Activated CD8-positive, alpha-beta memory T cell treated with anti-CD3 and anti-CD28 coated beads, Interleukin-2, amount 10 ng/mL, durations not matched to agents 7 days and 5 days (primary cell): ENCODE results near the gene RFX2. TPM values are rescaled to one million over a fixed set of nuclear protein-coding genes. Genes with fewer than 3 reads are reported as not detected.

Experiments
- ATAC-seq: fragments of 150-1000 bp; cut with Tn5 transposase; one replicate; pipeline ENCODE4 v1.10.0; 2021; ENCODE audit warnings: moderate library complexity
- CTCF ChIA-PET: fragments of 350-600 bp; sonication (Branson Sonifier 250); formaldehyde crosslinking; loops from one replicate; lab custom pipeline; 2021; ENCODE audit warnings: antibody characterized with exemption; lab: Charles Lee
- DNase-seq: peaks from one replicate; pipeline ENCODE4 v3.0.0-alpha.2; 2020
- H3K27ac Mint-ChIP-seq: one replicate; pipeline ENCODE4 v1.8.0; 2021; ENCODE audit warnings: mild to moderate bottlenecking, mixed read lengths
- H3K27me3 Mint-ChIP-seq: one replicate; pipeline ENCODE4 v1.8.0; 2021; ENCODE audit warnings: mixed read lengths
- H3K36me3 Mint-ChIP-seq: one replicate; pipeline ENCODE4 v1.8.0; 2021; ENCODE audit warnings: mild to moderate bottlenecking, mixed read lengths
- H3K4me1 Mint-ChIP-seq: one replicate; pipeline ENCODE4 v1.8.0; 2021; ENCODE audit warnings: mixed read lengths
- H3K4me3 Mint-ChIP-seq: one replicate; pipeline ENCODE4 v1.8.0; 2021; ENCODE audit warnings: mild to moderate bottlenecking, moderate library complexity, mixed read lengths
- H3K9me3 Mint-ChIP-seq: one replicate; pipeline ENCODE4 v1.8.0; 2022; ENCODE audit warnings: low read depth, mixed read lengths
- total RNA-seq, 2 experiments: library from RNA; stranded (reverse); gene quantifications; one replicate each; pipeline ENCODE4 v1.2.3, GENCODE V29; 2021

Gene RFX2
- total RNA-seq, 2 experiments from 2014 or later, result 9.8 to 11.7 TPM

DNA sequence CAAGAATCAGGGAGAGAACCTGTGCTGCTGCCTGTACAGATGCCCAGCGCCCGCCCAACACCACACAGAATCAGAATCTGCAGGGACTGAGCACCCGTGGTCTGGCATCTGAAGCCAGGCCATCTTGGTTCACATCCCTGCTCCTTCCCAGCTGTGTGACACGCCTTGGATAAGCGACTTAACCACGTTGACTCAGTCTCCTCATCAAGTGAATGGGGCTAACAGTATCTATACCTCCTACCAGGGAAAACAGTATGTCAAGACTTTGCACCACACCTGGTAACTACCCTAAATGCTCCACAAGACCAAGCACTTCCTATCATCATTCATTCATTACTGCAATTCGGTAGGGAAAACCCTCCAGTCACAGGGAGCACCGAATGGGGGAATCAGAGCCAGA is 133.5 kb downstream of the RFX2 start:
- Mint-ChIP-seq H3K36me3 (peaks cover 38% of the 10 kb centered on the region), H3K4me3 (peak overlapping the region; percentile 90), H3K27me3 (no peaks in the 10 kb centered on the region), H3K9me3 (no peaks in the 10 kb centered on the region), H3K27ac (peak overlapping the region; percentile 88), H3K4me1 (peaks cover 69% of the 10 kb centered on the region)
- ATAC-seq, result no peak
- no peak for DNase-seq
- CTCF ChIA-PET, result interaction anchor here (0.9 to 6.0 kb wide), 5 partner anchors 9 to 173 kb away, joined by 3 to 71 read pairs (median 10); partner anchors contain the start of gene NRTN

DNA sequence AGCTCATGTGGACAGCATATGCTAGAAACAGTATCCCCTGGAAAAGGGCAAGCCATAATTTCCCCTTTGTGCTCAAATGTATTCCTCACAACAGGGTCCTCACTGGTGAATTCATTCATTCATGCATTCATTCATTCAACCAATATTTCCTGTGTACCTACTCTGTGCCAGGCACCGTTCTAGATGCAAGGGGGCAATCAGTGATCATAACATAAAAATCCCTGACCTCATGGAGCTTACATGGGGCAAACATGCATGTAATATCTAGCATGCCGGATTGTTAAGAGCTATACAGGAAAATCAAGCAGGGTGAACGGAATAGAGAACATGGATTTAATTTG is 134.9 kb downstream of the RFX2 start:
- Mint-ChIP-seq H3K27me3 (no peaks in the 10 kb centered on the region), H3K9me3 (no peaks in the 10 kb centered on the region), H3K4me1 (peaks cover 72% of the 10 kb centered on the region), H3K4me3 (peak overlapping the region; percentile 90), H3K36me3 (peaks cover 36% of the 10 kb centered on the region), H3K27ac (peak overlapping the region; percentile 26)
- ATAC-seq, result no peak
- DNase-seq, result no peak
- CTCF ChIA-PET, result interaction anchor here (0.9 to 6.0 kb wide), 4 partner anchors 8 to 47 kb away, joined by 3 to 71 read pairs (median 6); no protein-coding TSS in a partner anchor

DNA sequence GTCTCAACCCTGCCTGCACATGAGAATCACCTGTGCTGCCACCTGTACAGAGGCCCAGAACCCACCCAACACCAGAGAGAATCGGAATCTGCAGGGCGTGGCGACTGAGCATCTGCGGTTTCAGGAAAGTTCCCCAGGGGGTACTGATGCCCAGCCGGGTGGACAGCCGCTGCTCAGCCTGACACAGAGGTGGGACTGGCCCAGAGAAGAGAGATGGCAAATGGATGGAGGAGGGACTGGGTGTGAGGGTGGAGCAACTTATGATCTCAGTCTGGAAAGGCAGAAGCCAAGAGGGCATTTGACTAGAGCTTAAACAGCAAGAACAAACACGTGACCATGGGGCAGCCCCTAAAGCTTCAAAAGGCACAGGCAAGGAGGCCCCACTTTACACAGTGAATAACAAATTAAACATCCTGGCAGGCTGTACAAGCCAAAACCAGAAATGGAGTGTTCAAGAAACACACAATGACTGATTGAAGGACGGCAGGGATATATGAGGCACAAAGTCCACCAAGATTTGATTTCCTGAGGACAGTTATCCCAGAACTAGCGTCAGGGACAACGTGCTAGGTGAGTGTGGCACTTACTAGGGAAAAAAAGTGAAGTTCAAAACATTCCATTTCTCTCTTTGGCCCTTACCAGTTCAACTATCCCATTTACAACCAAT is 135.4 kb downstream of the RFX2 start:
- H3K27me3 Mint-ChIP-seq, result no peaks in the 10 kb centered on the region
- H3K27ac Mint-ChIP-seq, result peak overlapping the region; percentile 60
- no peaks in the 10 kb centered on the region for H3K9me3 Mint-ChIP-seq
- H3K4me3 Mint-ChIP-seq, result peak overlapping the region; percentile 90
- DNase-seq (no peak), ATAC-seq (no peak)
- CTCF ChIA-PET, result interaction anchor here (0.9 to 6.0 kb wide), 4 partner anchors 8 to 48 kb away, joined by 3 to 71 read pairs (median 6); no protein-coding TSS in a partner anchor
- H3K36me3 Mint-ChIP-seq, result peaks cover 33% of the 10 kb centered on the region
- H3K4me1 Mint-ChIP-seq, result peaks cover 67% of the 10 kb centered on the region

DNA sequence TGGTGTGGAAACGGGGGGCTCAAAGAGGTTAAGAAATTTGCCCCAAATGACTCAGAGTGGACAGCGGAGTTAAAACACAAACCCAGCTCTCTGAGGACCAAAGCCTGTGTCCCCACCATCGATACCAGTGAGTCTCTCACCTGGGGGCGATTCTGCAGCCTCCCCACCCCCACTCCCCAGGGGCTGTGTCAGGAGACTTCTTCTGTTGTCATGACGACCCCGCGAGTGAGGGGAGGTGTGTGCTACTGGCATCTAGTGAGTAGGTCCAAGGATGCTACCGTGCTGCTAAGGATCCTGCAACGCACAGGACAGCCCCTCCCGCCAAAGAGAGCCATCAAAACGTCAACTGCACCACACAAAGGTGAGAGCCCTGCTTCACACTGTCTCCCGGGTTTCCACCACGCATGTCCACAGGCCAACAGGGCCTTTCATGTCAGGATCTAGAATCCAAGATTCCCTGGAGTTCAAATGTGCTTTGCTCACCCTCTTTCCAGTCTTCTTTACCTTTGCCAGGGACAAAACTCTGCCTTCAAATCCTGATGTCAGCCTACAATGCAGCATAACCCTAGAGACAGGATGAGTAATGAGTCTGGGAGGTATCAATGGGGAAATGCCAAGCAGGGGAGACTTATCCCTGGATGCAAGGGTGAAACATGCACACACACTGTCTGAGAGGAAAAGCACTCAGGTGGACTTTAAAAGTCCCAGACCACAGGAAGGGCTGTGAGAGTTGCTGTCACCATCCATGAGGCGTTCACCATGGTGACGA is 136.2 kb downstream of the RFX2 start:
- no peaks in the 10 kb centered on the region for H3K27me3 Mint-ChIP-seq
- CTCF ChIA-PET, result interaction anchor here (0.9 to 1.7 kb wide), 3 partner anchors 12 to 48 kb away, joined by 3 to 6 read pairs (median 5); no protein-coding TSS in a partner anchor
- ATAC-seq (no peak), DNase-seq (no peak)
- H3K4me1 Mint-ChIP-seq, result peaks cover 65% of the 10 kb centered on the region
- peak overlapping the region; percentile 47 for H3K27ac Mint-ChIP-seq
- H3K9me3 Mint-ChIP-seq, result no peaks in the 10 kb centered on the region
- no peak overlapping the region for H3K4me3 Mint-ChIP-seq
- peaks cover 30% of the 10 kb centered on the region for H3K36me3 Mint-ChIP-seq

DNA sequence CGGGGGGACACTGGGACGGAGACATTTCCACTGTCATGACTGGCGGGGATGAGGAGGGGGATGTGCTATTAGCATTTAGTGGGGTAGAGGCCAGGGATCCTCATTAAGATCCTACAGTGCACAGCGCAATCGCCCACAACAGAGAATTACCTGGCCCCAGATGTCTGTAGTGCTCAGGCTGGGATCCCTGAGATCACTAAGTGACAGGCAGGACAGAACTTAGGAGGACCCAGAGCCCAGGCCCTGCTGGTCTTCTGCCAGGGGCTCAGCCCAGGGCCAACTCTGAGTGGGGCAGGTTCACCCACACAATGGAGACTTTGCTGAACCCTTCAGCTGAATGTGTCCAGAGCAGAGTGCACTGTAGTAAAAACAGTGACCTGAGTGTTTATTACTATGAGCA is 136.9 kb downstream of the RFX2 start:
- DNase-seq (no peak), ATAC-seq (no peak)
- Mint-ChIP-seq H3K4me3 (no peak overlapping the region), H3K27ac (no peak overlapping the region), H3K4me1 (peaks cover 67% of the 10 kb centered on the region), H3K9me3 (no peaks in the 10 kb centered on the region), H3K27me3 (no peaks in the 10 kb centered on the region), H3K36me3 (peaks cover 29% of the 10 kb centered on the region)
- CTCF ChIA-PET, result no interaction called here

DNA sequence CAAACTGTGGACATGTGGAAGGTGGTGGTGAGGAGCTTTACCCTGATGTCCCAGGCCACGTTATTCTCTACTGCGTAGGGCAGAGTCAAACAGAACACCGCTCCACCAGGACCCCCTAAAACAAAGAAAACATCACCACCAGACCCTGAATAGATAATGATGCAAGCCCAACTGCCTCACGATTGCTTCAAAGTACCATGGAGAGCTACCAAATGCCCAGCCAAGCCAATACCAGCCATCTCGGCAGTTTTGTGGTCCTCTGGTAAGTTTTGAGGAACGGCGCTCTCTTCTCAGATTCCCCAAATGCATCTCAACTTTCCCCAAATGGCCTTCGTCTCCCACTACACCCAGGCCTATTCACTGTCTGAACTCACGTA is 138.0 kb downstream of the RFX2 start:
- no peaks in the 10 kb centered on the region for H3K27me3 Mint-ChIP-seq
- DNase-seq (no peak), ATAC-seq (no peak)
- H3K36me3 Mint-ChIP-seq, result peaks cover 29% of the 10 kb centered on the region
- CTCF ChIA-PET, result interaction anchor here (1.1 to 3.1 kb wide), 3 partner anchors 10 to 51 kb away, joined by 7 to 14 read pairs (median 14); no protein-coding TSS in a partner anchor
- no peak overlapping the region for H3K4me3 Mint-ChIP-seq
- H3K9me3 Mint-ChIP-seq, result no peaks in the 10 kb centered on the region
- H3K4me1 Mint-ChIP-seq, result peaks cover 73% of the 10 kb centered on the region
- peak overlapping the region; percentile 63 for H3K27ac Mint-ChIP-seq

DNA sequence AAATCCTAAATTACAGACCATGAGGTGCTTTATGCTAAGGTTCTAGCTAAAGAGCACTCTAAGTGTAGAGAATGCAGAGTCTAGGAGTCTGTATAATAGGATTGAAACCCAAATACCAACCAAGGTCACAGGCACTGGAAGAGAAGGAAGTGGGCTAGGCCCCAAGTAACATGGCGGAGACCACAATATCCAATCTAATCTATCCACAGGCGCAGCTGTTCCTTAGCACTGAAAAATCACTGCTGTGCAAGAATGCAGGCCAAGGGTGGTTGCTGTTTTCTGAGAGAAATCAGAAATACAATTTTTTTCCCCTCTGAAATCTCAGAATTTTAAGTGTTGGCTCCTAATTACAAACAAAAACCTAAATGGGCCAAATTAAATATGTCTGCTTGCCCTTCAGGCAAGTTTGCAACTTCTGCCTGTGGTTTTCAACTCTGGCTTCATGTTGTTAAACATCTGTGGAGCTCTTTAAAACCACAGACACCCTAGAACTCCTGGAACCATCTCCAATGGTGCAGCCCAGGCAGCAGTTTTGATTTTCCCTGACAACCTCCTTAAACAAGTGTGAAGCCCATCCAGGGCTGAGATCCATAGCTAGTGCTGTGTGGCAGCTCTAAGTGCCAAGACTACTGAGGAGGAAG is 138.5 kb downstream of the RFX2 start:
- Mint-ChIP-seq H3K9me3 (no peaks in the 10 kb centered on the region), H3K4me1 (peaks cover 72% of the 10 kb centered on the region), H3K27ac (no peak overlapping the region), H3K36me3 (peaks cover 29% of the 10 kb centered on the region), H3K27me3 (no peaks in the 10 kb centered on the region), H3K4me3 (no peak overlapping the region)
- no peak for ATAC-seq
- no peak for DNase-seq
- CTCF ChIA-PET, result interaction anchor here (1.0 to 3.1 kb wide), 6 partner anchors 10 to 168 kb away, joined by 3 to 14 read pairs (median 6); no protein-coding TSS in a partner anchor

DNA sequence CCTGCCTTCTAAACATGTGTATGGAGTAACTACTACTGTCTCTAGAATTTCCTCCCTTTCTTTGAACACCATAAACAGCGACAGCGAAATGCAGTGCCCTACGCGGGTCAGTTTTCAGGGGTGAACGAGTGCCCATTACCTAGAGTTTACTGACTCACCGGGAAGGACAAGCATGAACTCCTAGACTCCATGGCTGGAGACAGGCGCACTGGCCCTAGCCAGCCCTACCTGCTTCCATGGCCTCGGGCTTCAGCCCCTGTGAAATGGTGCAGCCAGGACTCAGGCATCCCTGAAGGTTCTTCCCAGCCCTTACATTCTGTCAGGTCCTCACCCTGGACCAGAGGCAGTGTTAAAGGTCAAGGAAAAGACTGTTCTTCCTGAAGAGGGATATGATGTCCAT is 140.8 kb downstream of the RFX2 start:
- no peaks in the 10 kb centered on the region for H3K9me3 Mint-ChIP-seq
- H3K36me3 Mint-ChIP-seq, result peaks cover 12% of the 10 kb centered on the region
- DNase-seq, result no peak
- CTCF ChIA-PET, result interaction anchor here (0.9 to 2.8 kb wide), 3 partner anchors 9 to 165 kb away, joined by 3 to 14 read pairs (median 3); partner anchors contain the start of gene RANBP3
- H3K4me1 Mint-ChIP-seq, result peaks cover 64% of the 10 kb centered on the region
- peak overlapping the region; percentile 9 for H3K27ac Mint-ChIP-seq
- H3K4me3 Mint-ChIP-seq, result no peak overlapping the region
- no peak for ATAC-seq
- no peaks in the 10 kb centered on the region for H3K27me3 Mint-ChIP-seq

DNA sequence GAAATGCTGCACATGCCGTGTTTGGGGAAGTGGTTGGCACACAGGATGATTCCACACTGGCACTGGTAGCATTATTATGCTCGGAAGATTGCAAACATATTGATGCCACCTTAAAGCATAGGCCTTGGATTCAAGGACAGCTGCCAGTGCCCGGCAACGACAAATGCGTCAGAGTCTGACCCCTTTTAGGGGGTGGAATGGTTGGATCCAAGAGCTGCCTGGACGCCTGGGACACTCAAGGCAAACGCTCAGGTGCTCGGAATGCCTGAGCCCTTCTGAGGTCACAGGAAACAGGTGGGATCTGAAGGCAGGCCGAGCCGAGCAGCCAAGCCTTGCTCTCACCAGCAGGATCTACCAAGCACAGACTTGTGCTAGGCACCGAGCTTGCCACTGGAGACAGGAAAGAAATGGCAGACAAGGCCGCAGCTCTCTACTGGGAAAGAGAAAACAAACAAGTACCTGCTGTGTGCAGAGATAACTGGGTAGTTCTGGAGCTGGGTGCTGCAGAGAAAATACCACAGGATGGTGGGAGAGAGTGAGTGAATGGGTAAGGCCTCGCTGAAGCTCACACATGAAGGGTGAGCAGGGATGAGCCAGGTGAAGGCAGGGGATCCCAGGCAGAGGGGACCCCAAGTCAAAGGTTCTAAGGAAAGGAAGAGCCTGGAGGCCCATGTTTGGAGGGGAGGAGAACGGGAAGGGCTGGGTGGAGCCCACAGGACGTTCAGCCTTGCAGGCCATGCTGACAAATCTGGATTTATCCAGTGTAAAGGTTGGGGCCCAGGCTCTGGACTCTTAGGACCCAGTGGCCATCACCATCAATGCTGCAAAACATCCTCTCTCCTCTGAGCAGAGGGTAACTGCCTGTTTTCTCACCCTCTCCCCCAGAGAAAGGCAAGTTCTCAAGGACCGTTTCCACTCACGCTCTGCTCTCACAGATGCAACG is 141.6 kb downstream of the RFX2 start:
- CTCF ChIA-PET, result interaction anchor here (0.9 to 3.8 kb wide), 24 partner anchors 9 to 286 kb away, joined by 3 to 71 read pairs (median 4); partner anchors contain the start of genes NDUFA11, RANBP3 and VMAC
- DNase-seq (no peak), ATAC-seq (no peak)
- no peaks in the 10 kb centered on the region for H3K27me3 Mint-ChIP-seq
- no peaks in the 10 kb centered on the region for H3K9me3 Mint-ChIP-seq
- peak overlapping the region; percentile 73 for H3K27ac Mint-ChIP-seq
- H3K36me3 Mint-ChIP-seq, result peaks cover 8% of the 10 kb centered on the region
- H3K4me1 Mint-ChIP-seq, result peaks cover 67% of the 10 kb centered on the region
- H3K4me3 Mint-ChIP-seq, result no peak overlapping the region

DNA sequence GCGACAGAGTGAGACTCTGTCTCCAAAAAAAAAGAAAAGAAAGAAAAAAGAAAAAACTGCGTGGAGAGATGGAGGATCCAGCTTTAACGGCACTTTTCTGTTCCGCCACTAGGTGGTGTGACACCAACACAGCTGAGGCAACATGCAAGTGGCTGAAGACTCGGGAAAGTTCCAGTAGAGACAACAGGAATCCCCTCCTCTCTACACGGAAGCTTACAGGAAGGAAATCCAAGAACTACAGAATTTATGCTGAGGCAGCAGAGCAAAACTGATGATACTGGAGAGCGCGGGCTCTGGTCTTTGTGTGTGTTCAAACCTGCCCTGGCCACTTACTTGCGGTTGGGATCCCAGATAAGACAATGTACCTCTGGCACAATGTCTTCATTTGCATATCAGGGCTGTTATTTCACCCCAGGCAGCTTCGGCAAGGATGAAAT is 142.3 kb downstream of the RFX2 start:
- ATAC-seq (peak; percentile 82), DNase-seq (peak; percentile 74)
- peak overlapping the region; percentile 58 for H3K27ac Mint-ChIP-seq
- CTCF ChIA-PET, result interaction anchor here (0.8 to 3.8 kb wide), 27 partner anchors 10 to 286 kb away, joined by 3 to 71 read pairs (median 4); partner anchors contain the start of genes NDUFA11, RANBP3 and VMAC
- peaks cover 67% of the 10 kb centered on the region for H3K4me1 Mint-ChIP-seq
- H3K9me3 Mint-ChIP-seq, result no peaks in the 10 kb centered on the region
- H3K36me3 Mint-ChIP-seq, result peaks cover 6% of the 10 kb centered on the region
- H3K4me3 Mint-ChIP-seq, result no peak overlapping the region
- no peaks in the 10 kb centered on the region for H3K27me3 Mint-ChIP-seq

DNA sequence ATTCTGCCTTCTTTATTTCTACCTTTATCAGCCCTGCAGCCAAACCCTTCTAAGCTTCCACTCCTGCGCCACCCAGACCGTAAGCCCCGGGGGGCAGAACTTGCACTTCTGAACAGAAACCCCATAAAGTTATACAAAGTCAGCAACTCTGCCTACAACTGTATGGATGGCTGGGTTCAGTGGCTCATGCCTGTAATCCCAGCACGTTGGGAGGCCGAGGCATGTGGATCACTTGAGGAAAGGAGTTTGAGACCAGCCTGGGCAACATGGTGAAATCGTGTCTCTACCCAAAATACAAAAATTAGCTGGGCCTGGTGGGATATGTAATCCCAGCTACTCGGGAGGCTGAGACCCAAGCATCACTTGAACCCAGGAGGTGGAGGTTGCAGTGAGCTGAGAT is 142.7 kb downstream of the RFX2 start:
- H3K4me1 Mint-ChIP-seq, result peaks cover 68% of the 10 kb centered on the region

DNA sequence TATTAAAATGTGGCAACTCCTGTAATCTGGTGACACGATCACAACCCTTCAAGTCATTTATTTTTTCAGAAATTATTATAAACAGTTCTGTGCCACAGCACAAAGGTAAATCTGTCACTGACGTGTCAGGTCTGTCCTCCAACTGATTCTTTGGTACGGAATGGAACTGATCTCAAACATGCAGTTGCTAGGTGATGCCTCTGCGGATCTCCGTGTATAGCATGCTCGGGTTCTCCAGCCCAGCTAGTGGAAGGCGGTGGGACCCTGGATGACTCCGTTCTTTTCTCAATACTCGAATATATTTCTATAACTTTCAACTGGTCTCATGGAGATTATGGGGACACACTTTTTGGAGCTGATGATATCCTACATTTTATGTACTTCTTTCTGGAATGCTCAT is 143.4 kb downstream of the RFX2 start:
- CTCF ChIA-PET, result interaction anchor here (1.1 to 3.8 kb wide), 6 partner anchors 11 to 163 kb away, joined by 3 to 71 read pairs (median 17); partner anchors contain the start of genes NDUFA11 and RANBP3
- Mint-ChIP-seq H3K4me1 (peaks cover 68% of the 10 kb centered on the region), H3K27me3 (no peaks in the 10 kb centered on the region), H3K36me3 (peaks cover 6% of the 10 kb centered on the region), H3K9me3 (no peaks in the 10 kb centered on the region), H3K4me3 (no peak overlapping the region), H3K27ac (peak overlapping the region; percentile 42)
- ATAC-seq (no peak), DNase-seq (no peak)

More for the DNA sequence above, 142.7 kb downstream of the RFX2 start:
- H3K36me3 Mint-ChIP-seq, result peaks cover 6% of the 10 kb centered on the region
- no peak overlapping the region for H3K4me3 Mint-ChIP-seq
- CTCF ChIA-PET, result interaction anchor here (0.8 to 3.8 kb wide), 27 partner anchors 10 to 285 kb away, joined by 3 to 71 read pairs (median 4); partner anchors contain the start of genes NDUFA11, RANBP3 and VMAC
- ATAC-seq (no peak), DNase-seq (no peak)
- no peaks in the 10 kb centered on the region for H3K9me3 Mint-ChIP-seq
- H3K27me3 Mint-ChIP-seq, result no peaks in the 10 kb centered on the region
- peak overlapping the region; percentile 58 for H3K27ac Mint-ChIP-seq
